Thoracic aorta (tissue), 2 donors: Measurements from ENCODE around the gene COPZ2. TPM values are rescaled to one million over a fixed set of nuclear protein-coding genes. Genes with fewer than 3 reads are reported as not detected.

Experiments
- ATAC-seq: fragments of 150-250 bp; one replicate; pipeline ENCODE4 v1.8.0; 2017; ENCODE audit warnings: low read depth; ENCODE audit not compliant: insufficient number of reproducible peaks, low FRiP score
- DNase-seq: peaks from one replicate; pipeline ENCODE4 v3.0.0-alpha.2; 2020; ENCODE audit warnings: low spot score
- H3K27ac ChIP-seq, 2 donors: fragments of 200-600 bp; sonication (generic); 1 replicate in 1 of 2; 2 replicates in 1 of 2; pipeline ENCODE4 v1.5.1; 2016; ENCODE audit warnings: mild to moderate bottlenecking in 2 of 2, moderate library complexity in 2 of 2
- H3K27me3 ChIP-seq: fragments of 200-600 bp; sonication (generic); replicated peaks from 2 replicates; pipeline ENCODE4 v1.6.0; 2016; ENCODE audit warnings: mild to moderate bottlenecking; ENCODE audit not compliant: insufficient read depth
- H3K36me3 ChIP-seq: fragments of 200-600 bp; sonication (generic); one replicate; pipeline ENCODE4 v1.5.1; 2016
- H3K4me1 ChIP-seq, 2 donors: fragments of 200-600 bp; sonication (generic); 1 replicate in 1 of 2; 2 replicates in 1 of 2; pipeline versions ENCODE4 v1.5.1 to v1.6.0; 2016; ENCODE audit warnings: low read depth in 2 of 2, mild to moderate bottlenecking in 1 of 2; ENCODE audit not compliant: control insufficient read depth in 1 of 2
- H3K4me3 ChIP-seq: fragments of 200-600 bp; sonication (generic); 2 replicates; pipeline ENCODE4 v1.5.1; 2016; ENCODE audit warnings: mild to moderate bottlenecking
- H3K9me3 ChIP-seq: fragments of 200-600 bp; sonication (generic); 2 replicates; pipeline ENCODE4 v1.5.1; 2016
- CTCF ChIP-seq: fragments of 200-600 bp; sonication (generic); IDR thresholded peaks from one replicate; pipeline ENCODE4 v1.5.1; 2019; ENCODE audit warnings: antibody characterized with exemption
- total RNA-seq, 2 donors: library from RNA; depleted of rRNA; stranded (reverse); fragments of >200 nt; gene quantifications; one replicate each; pipeline versions ENCODE4 v1.1.0 to v1.2.3, GENCODE V29; 2016

COPZ2 gene
- total RNA-seq, 2 donors from 2014 or later, result 46.8 to 70.9 TPM

GRCh38 chr17:48014595-48015111 is 22.9 kb downstream of the COPZ2 start:
- DNase-seq (no peak), ATAC-seq (no peak)
- H3K27ac ChIP-seq, result no peak overlapping the region
- H3K36me3 ChIP-seq, result no peaks in the 10 kb centered on the region
- TF ChIP-seq CTCF, result no peak
- peaks cover 4 to 28% of the 10 kb centered on the region in 2 donors for H3K4me1 ChIP-seq
- H3K4me3 ChIP-seq, result no peak overlapping the region
- no peaks in the 10 kb centered on the region for H3K27me3 ChIP-seq
- no peaks in the 10 kb centered on the region for H3K9me3 ChIP-seq

GRCh38 chr17:48013876-48014594 is 23.6 kb downstream of the COPZ2 start:
- Histone ChIP-seq H3K9me3 (no peaks in the 10 kb centered on the region), H3K27me3 (no peaks in the 10 kb centered on the region), H3K27ac (no peak overlapping the region), H3K4me3 (no peak overlapping the region), H3K4me1 (peaks cover 4 to 28% of the 10 kb centered on the region in 2 donors), H3K36me3 (no peaks in the 10 kb centered on the region)
- DNase-seq, result no peak
- no peak for TF ChIP-seq CTCF
- no peak for ATAC-seq

- DNase-seq, result no peak
- no peak for TF ChIP-seq CTCF
- no peaks in the 10 kb centered on the region for H3K27me3 ChIP-seq
- H3K4me3 ChIP-seq, result peak overlapping the region; percentile 68
- H3K27ac ChIP-seq, result no peak overlapping the region
- H3K9me3 ChIP-seq, result no peaks in the 10 kb centered on the region
- peaks cover 4 to 28% of the 10 kb centered on the region in 2 donors for H3K4me1 ChIP-seq
- no peaks in the 10 kb centered on the region for H3K36me3 ChIP-seq
- no peak for ATAC-seq
Measured at GRCh38 chr17:48012654-48013053, 24.9 kb downstream of the COPZ2 start.

- H3K4me1 ChIP-seq, result peaks cover 4 to 28% of the 10 kb centered on the region in 2 donors
- ATAC-seq, result no peak
- no peak overlapping the region for H3K27ac ChIP-seq
- H3K27me3 ChIP-seq, result no peaks in the 10 kb centered on the region
- H3K4me3 ChIP-seq, result peak overlapping the region; percentile 68
- no peak for DNase-seq
- no peaks in the 10 kb centered on the region for H3K36me3 ChIP-seq
- no peaks in the 10 kb centered on the region for H3K9me3 ChIP-seq
- no peak for TF ChIP-seq CTCF
Measured at GRCh38 chr17:48012151-48012520, 25.5 kb downstream of the COPZ2 start.

GRCh38 chr17:48011405-48012150 is 26.0 kb downstream of the COPZ2 start:
- Histone ChIP-seq H3K36me3 (no peaks in the 10 kb centered on the region), H3K4me3 (peak overlapping the region; percentile 68), H3K27ac (no peak overlapping the region), H3K27me3 (no peaks in the 10 kb centered on the region), H3K9me3 (no peaks in the 10 kb centered on the region), H3K4me1 (peaks cover 4 to 28% of the 10 kb centered on the region in 2 donors)
- DNase-seq (no peak), ATAC-seq (no peak)
- no peak for TF ChIP-seq CTCF
